ENCODE results near the gene SMAD3.

The SMAD3 gene

GRCh38 chr15:67076147-67076843 lies 10.9 kb downstream of the SMAD3 start:
- Histone ChIP-seq H3K27ac (replicated peaks) (no peak overlapping the region), H3K27me3 (ENCODE audit: insufficient read depth, poor library complexity, severe bottlenecking) (no peaks in the 10 kb centered on the region), H3K4me3 (replicated peaks; ENCODE audit: insufficient read depth, low read length) (no peak overlapping the region)
- no peak for DNase-seq (ENCODE audit: low read depth in 1 of 2, low spot score in 1 of 2)
- TF ChIP-seq SPI1 (IDR thresholded peaks at IDR 0.05; ENCODE audit: borderline replicate concordance, low read depth) (peak; percentile 68; the same call in 1 of the 2 replicates), GABPA (IDR thresholded peaks at IDR 0.05; ENCODE audit: low read depth) (no peak), CTCF (IDR thresholded peaks at IDR 0.05; ENCODE audit: insufficient read depth, low read length) (no peak), POLR2AphosphoS5 (IDR thresholded peaks at IDR 0.05; ENCODE audit: low read depth) (no peak)
- TF ChIP-seq, protein P1, sequence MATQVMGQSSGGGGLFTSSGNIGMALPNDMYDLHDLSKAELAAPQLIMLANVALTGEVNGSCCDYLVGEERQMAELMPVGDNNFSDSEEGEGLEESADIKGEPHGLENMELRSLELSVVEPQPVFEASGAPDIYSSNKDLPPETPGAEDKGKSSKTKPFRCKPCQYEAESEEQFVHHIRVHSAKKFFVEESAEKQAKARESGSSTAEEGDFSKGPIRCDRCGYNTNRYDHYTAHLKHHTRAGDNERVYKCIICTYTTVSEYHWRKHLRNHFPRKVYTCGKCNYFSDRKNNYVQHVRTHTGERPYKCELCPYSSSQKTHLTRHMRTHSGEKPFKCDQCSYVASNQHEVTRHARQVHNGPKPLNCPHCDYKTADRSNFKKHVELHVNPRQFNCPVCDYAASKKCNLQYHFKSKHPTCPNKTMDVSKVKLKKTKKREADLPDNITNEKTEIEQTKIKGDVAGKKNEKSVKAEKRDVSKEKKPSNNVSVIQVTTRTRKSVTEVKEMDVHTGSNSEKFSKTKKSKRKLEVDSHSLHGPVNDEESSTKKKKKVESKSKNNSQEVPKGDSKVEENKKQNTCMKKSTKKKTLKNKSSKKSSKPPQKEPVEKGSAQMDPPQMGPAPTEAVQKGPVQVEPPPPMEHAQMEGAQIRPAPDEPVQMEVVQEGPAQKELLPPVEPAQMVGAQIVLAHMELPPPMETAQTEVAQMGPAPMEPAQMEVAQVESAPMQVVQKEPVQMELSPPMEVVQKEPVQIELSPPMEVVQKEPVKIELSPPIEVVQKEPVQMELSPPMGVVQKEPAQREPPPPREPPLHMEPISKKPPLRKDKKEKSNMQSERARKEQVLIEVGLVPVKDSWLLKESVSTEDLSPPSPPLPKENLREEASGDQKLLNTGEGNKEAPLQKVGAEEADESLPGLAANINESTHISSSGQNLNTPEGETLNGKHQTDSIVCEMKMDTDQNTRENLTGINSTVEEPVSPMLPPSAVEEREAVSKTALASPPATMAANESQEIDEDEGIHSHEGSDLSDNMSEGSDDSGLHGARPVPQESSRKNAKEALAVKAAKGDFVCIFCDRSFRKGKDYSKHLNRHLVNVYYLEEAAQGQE (IDR thresholded peaks at IDR 0.05; ENCODE audit: insufficient replicate concordance, low read depth), result no peak

- Histone ChIP-seq H3K27ac (replicated peaks) (no peak overlapping the region), H3K4me3 (replicated peaks; ENCODE audit: insufficient read depth, low read length) (no peak overlapping the region), H3K27me3 (ENCODE audit: insufficient read depth, poor library complexity, severe bottlenecking) (no peaks in the 10 kb centered on the region)
- TF ChIP-seq POLR2AphosphoS5 (IDR thresholded peaks at IDR 0.05; ENCODE audit: low read depth) (no peak), GABPA (IDR thresholded peaks at IDR 0.05; ENCODE audit: low read depth) (no peak), SPI1 (IDR thresholded peaks at IDR 0.05; ENCODE audit: borderline replicate concordance, low read depth) (no peak), CTCF (IDR thresholded peaks at IDR 0.05; ENCODE audit: insufficient read depth, low read length) (no peak)
- TF ChIP-seq, protein P1 (IDR thresholded peaks at IDR 0.05; ENCODE audit: insufficient replicate concordance, low read depth), result no peak
- DNase-seq (ENCODE audit: low read depth in 1 of 2, low spot score in 1 of 2), result no peak
Observed at GRCh38 chr15:67077641-67078215, 12.3 kb downstream of the SMAD3 start.

DNA sequence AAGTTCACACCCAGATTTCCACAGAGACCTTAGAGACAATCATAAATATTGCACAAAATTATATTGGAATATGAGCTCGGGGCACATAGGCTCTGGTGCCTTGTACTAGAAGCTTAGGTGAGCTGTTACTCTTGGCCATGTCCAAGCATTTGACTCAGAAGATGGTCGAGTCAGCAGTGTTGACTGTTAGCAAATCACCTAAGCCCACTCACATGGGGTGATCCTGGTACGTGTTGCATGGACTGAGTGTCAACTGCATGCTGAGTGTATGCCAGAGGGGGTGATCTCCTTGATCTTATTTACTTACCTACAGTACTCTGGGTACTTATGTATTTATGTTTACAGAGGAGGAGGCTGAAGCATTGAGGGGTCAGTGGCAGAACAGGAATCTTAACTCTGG lies 14.0 kb downstream of the SMAD3 start:
- no peaks in the 10 kb centered on the region for H3K27me3 ChIP-seq (ENCODE audit: insufficient read depth, poor library complexity, severe bottlenecking)
- H3K27ac ChIP-seq (replicated peaks), result no peak overlapping the region
- DNase-seq (ENCODE audit: low read depth in 1 of 2, low spot score in 1 of 2), result no peak
- H3K4me3 ChIP-seq (replicated peaks; ENCODE audit: insufficient read depth, low read length), result no peak overlapping the region
- no peak for TF ChIP-seq CTCF (IDR thresholded peaks at IDR 0.05; ENCODE audit: insufficient read depth, low read length)
- no peak for TF ChIP-seq SPI1 (IDR thresholded peaks at IDR 0.05; ENCODE audit: borderline replicate concordance, low read depth)
- TF ChIP-seq, protein P1 (IDR thresholded peaks at IDR 0.05; ENCODE audit: insufficient replicate concordance, low read depth), result no peak
- TF ChIP-seq GABPA (IDR thresholded peaks at IDR 0.05; ENCODE audit: low read depth), result no peak
- no peak for TF ChIP-seq POLR2AphosphoS5 (IDR thresholded peaks at IDR 0.05; ENCODE audit: low read depth)
